ENCODE measurements around the gene TBX18.

GRCh38 chr6:84801250-84801649 lies 36.9 kb upstream of the TBX18 start:
- no peak for TF ChIP-seq ZBTB8A (IDR thresholded peaks at IDR 0.05; ENCODE audit: partially characterized antibody)
- TF ChIP-seq MIER1 (IDR thresholded peaks at IDR 0.05; ENCODE audit: low read depth), result no peak
- no peak for TF ChIP-seq ZFP36 (IDR thresholded peaks at IDR 0.05; ENCODE audit: low read depth, low read length, partially characterized antibody)
- TF ChIP-seq CBFB (CRISPR knock-in tag; IDR thresholded peaks at IDR 0.05), result no peak
- no peak for TF ChIP-seq ZNF197 (CRISPR knock-in tag; IDR thresholded peaks at IDR 0.05; ENCODE audit: low read depth)
